Measurements from ENCODE around the gene N4BP2L1. TPM values are rescaled to one million over a fixed set of nuclear protein-coding genes. Genes with fewer than 3 reads are reported as not detected.
A peak's percentile ranks its signal among the peaks of the same experiment; 100 is the strongest.

Gene N4BP2L1
- polyA plus RNA-seq (2012; rRNA removed): 1.2 and 1.3 TPM in 2 replicates
- polyA plus RNA-seq (2012; cell fraction: cytosol; rRNA removed): 1.2 and 1.4 TPM in 2 replicates
- polyA plus RNA-seq (2012; cell fraction: nucleus; rRNA removed): 3.8 and 4.8 TPM in 2 replicates

GRCh38 chr13:32427852-32428580 is at the start of gene N4BP2L1:
Gene N4BP2L1 (minus strand): TSS chr13:32428130. CDS start chr13:32428082, 48 bp downstream.
- WGBS (ENCODE audit: low lambda C conversion rate): 2% methylated on average over 9 of the region's 40 CpGs
- TF ChIP-seq MXI1 (IDR thresholded peaks at IDR 0.05; ENCODE audit: low read depth, low read length): peak; percentile 67; the same call in 1 of the 2 replicates
- no peak for TF ChIP-seq TAF1 (IDR thresholded peaks at IDR 0.05; ENCODE audit: borderline replicate concordance, low read depth, low read length)
- TF ChIP-seq USF1 (IDR thresholded peaks at IDR 0.05; ENCODE audit: borderline replicate concordance, low read depth): peak; percentile 71
- TF ChIP-seq PBX3 (IDR thresholded peaks at IDR 0.05): no peak
- peak within 1 kb of the TSS; percentile 89 for H3K4me2 ChIP-seq
- no peaks in the 10 kb centered on the region for H3F3A ChIP-seq (replicated peaks; ENCODE audit: insufficient read depth)
- H3K27ac ChIP-seq (ENCODE audit: low read depth in 2 of 2, low read length in 1 of 2): peak within 1 kb of the TSS in 1 of 2 experiments; percentile 36; a peak in 1 of 4 replicates
- DNase-seq: peak; percentile 87
- H3K4me3 ChIP-seq (ENCODE audit: low read depth in 2 of 2, low read length in 1 of 2): peak within 1 kb of the TSS; percentile 71 to 83
- H3K4me1 ChIP-seq (ENCODE audit: control insufficient read depth in 1 of 2, insufficient read depth in 2 of 2, low read depth in 1 of 2, low read length in 1 of 2): peaks cover 0 to 14% of the 10 kb centered on the region in 2 experiments; a peak in 2 of 4 replicates
- peak within 1 kb of the TSS; percentile 48; the same call in 1 of the 2 replicates for H3K9ac ChIP-seq
- no peaks in the 10 kb centered on the region for H4K20me1 ChIP-seq (ENCODE audit: insufficient read depth)
- peaks cover 0 to 3% of the 10 kb centered on the region in 2 experiments for H3K36me3 ChIP-seq (replicated peaks in 1 of 2; ENCODE audit: control insufficient read depth in 1 of 2, insufficient read depth in 2 of 2, low read length in 1 of 2)
- H3K27me3 ChIP-seq (ENCODE audit: insufficient read depth): no peaks in the 10 kb centered on the region
- no peaks in the 10 kb centered on the region for H3K79me2 ChIP-seq (ENCODE audit: insufficient read depth)
- CTCF ChIA-PET: interaction anchor here (0.7 to 1.5 kb wide), 7 partner anchors 13 to 223 kb away, joined by 3 to 5 read pairs (median 3); no protein-coding TSS in a partner anchor
- no peaks in the 10 kb centered on the region for H3K9me3 ChIP-seq
- POLR2A ChIA-PET: no interaction called here
- H3K9me2 ChIP-seq: no peaks in the 10 kb centered on the region
- H2AFZ ChIP-seq (ENCODE audit: low read depth): peak within 1 kb of the TSS; percentile 93

GRCh38 chr13:32476892-32477291 is 49.0 kb upstream of the N4BP2L1 start:
- no peak for DNase-seq
- H3K4me3 ChIP-seq (ENCODE audit: low read depth in 2 of 2, low read length in 1 of 2): no peak overlapping the region
- no peaks in the 10 kb centered on the region for H3K27me3 ChIP-seq (ENCODE audit: insufficient read depth)
- no peaks in the 10 kb centered on the region for H3F3A ChIP-seq (replicated peaks; ENCODE audit: insufficient read depth)
- TF ChIP-seq FOXM1 (IDR thresholded peaks at IDR 0.05; ENCODE audit: low read depth) (no peak), IRF3 (IDR thresholded peaks at IDR 0.05; ENCODE audit: low read depth, low read length) (no peak)
- no peaks in the 10 kb centered on the region for H4K20me1 ChIP-seq (ENCODE audit: insufficient read depth)
- H3K9ac ChIP-seq: no peak overlapping the region
- H3K79me2 ChIP-seq (ENCODE audit: insufficient read depth): no peaks in the 10 kb centered on the region
- 91% methylated on average over 5 of the region's 5 CpGs for WGBS (ENCODE audit: low lambda C conversion rate)
- no peaks in the 10 kb centered on the region for H3K4me1 ChIP-seq (ENCODE audit: control insufficient read depth in 1 of 2, insufficient read depth in 2 of 2, low read depth in 1 of 2, low read length in 1 of 2)
- H3K36me3 ChIP-seq (replicated peaks in 1 of 2; ENCODE audit: control insufficient read depth in 1 of 2, insufficient read depth in 2 of 2, low read length in 1 of 2): peaks cover 0 to 10% of the 10 kb centered on the region in 2 experiments
- POLR2A ChIA-PET: no interaction called here
- H3K4me2 ChIP-seq: no peak overlapping the region
- no peak overlapping the region for H3K27ac ChIP-seq (ENCODE audit: low read depth in 2 of 2, low read length in 1 of 2)
- no peaks in the 10 kb centered on the region for H3K9me3 ChIP-seq
- H3K9me2 ChIP-seq: no peaks in the 10 kb centered on the region
- no peak overlapping the region for H2AFZ ChIP-seq (ENCODE audit: low read depth)
- CTCF ChIA-PET: no interaction called here

All from SK-N-SH (cell line).